BLaER1 treated with 17β-estradiol and CSF1 and Interleukin-3, amounts not matched to agents 10 nM and 100 nM (cell line): ENCODE data around the gene CCDC102B.
A peak's percentile ranks its signal among the peaks of the same experiment; 100 is the strongest.

Experiments
- H3K27ac ChIP-seq, 11 experiments: shearing (Covaris generic); formaldehyde crosslinking; 2 replicates each; pipeline ENCODE4 v1.8.1; 2022
- H3K27me3 ChIP-seq, 11 experiments: shearing (Covaris generic); formaldehyde crosslinking; 2 replicates each; pipeline ENCODE4 v1.8.1; 2022
- H3K36me3 ChIP-seq, 11 experiments: shearing (Covaris generic); formaldehyde crosslinking; 2 replicates each; pipeline ENCODE4 v1.8.1; 2022
- H3K4me1 ChIP-seq, 10 experiments: shearing (Covaris generic); formaldehyde crosslinking; 2 replicates each; pipeline ENCODE4 v1.8.1; 2022
- H3K4me2 ChIP-seq, 11 experiments: shearing (Covaris generic); formaldehyde crosslinking; 2 replicates each; pipeline ENCODE4 v1.8.1; 2022
- H3K4me3 ChIP-seq, 10 experiments: shearing (Covaris generic); formaldehyde crosslinking; 2 replicates each; pipeline ENCODE4 v1.8.1; 2022
- H3K9ac ChIP-seq, 11 experiments: shearing (Covaris generic); formaldehyde crosslinking; 2 replicates each; pipeline ENCODE4 v1.8.1; 2022
- H3K9me3 ChIP-seq, 11 experiments: shearing (Covaris generic); formaldehyde crosslinking; replicated peaks in 1 of 11; 2 replicates each; pipeline ENCODE4 v1.8.1; 2022
- H4K20me1 ChIP-seq, 11 experiments: shearing (Covaris generic); formaldehyde crosslinking; 2 replicates each; pipeline ENCODE4 v1.8.1; 2022
- Cebpa-rat ChIP-seq, 11 experiments: shearing (Covaris generic); IDR thresholded peaks; 2 replicates each; pipeline ENCODE4 v1.8.1; 2022

The CCDC102B gene

DNA sequence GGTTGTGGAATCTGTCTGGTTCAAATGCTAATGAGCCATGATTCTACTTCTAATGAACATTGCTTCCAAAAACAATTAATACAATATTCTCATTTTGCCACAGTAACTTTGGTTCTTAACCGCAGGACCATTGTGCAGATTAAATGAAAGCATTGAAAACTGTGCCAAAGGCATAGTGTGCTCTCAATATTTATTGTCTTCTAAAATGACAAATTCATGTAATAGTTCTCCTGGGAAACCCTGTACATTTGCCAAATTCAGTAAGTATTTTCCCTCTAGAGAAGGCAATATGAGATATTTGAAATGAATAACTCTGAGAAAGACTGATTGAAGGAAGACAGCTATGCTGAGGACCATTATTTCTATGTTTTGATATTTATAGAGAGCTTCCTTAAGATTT, 246.3 kb downstream of the CCDC102B start:
- no peaks in the 10 kb centered on the region for H3K9me3 ChIP-seq
- no peak overlapping the region for H3K4me2 ChIP-seq
- H3K4me3 ChIP-seq: no peak overlapping the region
- no peaks in the 10 kb centered on the region for H4K20me1 ChIP-seq
- H3K36me3 ChIP-seq: no peaks in the 10 kb centered on the region
- no peak for TF ChIP-seq Cebpa-rat (IDR thresholded peaks at IDR 0.05)
- no peak overlapping the region for H3K9ac ChIP-seq
- H3K27ac ChIP-seq: no peak overlapping the region
- H3K27me3 ChIP-seq: no peaks in the 10 kb centered on the region
- no peaks in the 10 kb centered on the region for H3K4me1 ChIP-seq

DNA sequence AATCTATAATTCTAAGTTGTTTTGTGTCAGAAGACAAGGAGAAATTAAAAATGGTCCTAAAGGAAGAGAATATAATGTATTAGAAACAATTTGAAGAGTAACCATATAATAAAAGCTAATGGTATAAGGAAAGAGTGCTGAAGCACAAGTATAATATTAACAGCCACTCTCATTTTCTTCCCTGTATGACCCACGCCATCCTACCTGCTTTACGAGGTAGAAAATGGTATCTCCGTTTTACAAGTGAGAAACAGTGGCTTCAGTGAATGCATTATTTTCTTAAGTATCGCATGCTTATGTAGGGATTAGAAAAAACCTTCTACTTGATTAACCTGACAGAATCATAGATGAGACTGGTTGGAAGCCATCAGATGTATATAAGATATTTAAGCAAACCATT, 266.2 kb downstream of the CCDC102B start:
- H3K4me3 ChIP-seq: no peak overlapping the region
- no peaks in the 10 kb centered on the region for H3K27me3 ChIP-seq
- no peaks in the 10 kb centered on the region for H4K20me1 ChIP-seq
- no peak overlapping the region for H3K4me2 ChIP-seq
- H3K9ac ChIP-seq: no peak overlapping the region
- no peaks in the 10 kb centered on the region for H3K4me1 ChIP-seq
- H3K9me3 ChIP-seq: 0 out of 22 replicates have a peak, but pooled peaks cover 0 to 3% (median 0%) of the 10 kb centered on the region in 11 experiments
- no peak overlapping the region for H3K27ac ChIP-seq
- H3K36me3 ChIP-seq: no peaks in the 10 kb centered on the region
- TF ChIP-seq Cebpa-rat (IDR thresholded peaks at IDR 0.05): no peak

- no peaks in the 10 kb centered on the region for H3K27me3 ChIP-seq
- no peak overlapping the region for H3K27ac ChIP-seq
- H3K36me3 ChIP-seq: no peaks in the 10 kb centered on the region
- no peak overlapping the region for H3K4me2 ChIP-seq
- no peaks in the 10 kb centered on the region for H3K4me1 ChIP-seq
- H3K9ac ChIP-seq: no peak overlapping the region
- H3K9me3 ChIP-seq: no peaks in the 10 kb centered on the region
- no peak for TF ChIP-seq Cebpa-rat (IDR thresholded peaks at IDR 0.05)
- no peaks in the 10 kb centered on the region for H4K20me1 ChIP-seq
- no peak overlapping the region for H3K4me3 ChIP-seq
Observed at GRCh38 chr18:69067048-69067447, 269.2 kb downstream of the CCDC102B start.

GRCh38 chr18:69071680-69072079, 273.8 kb downstream of the CCDC102B start:
- H4K20me1 ChIP-seq: no peaks in the 10 kb centered on the region
- no peak overlapping the region for H3K4me3 ChIP-seq
- H3K4me1 ChIP-seq: no peaks in the 10 kb centered on the region
- H3K9me3 ChIP-seq: no peaks in the 10 kb centered on the region
- no peaks in the 10 kb centered on the region for H3K36me3 ChIP-seq
- H3K27me3 ChIP-seq: no peaks in the 10 kb centered on the region
- H3K4me2 ChIP-seq: no peak overlapping the region
- no peak overlapping the region for H3K27ac ChIP-seq
- TF ChIP-seq Cebpa-rat (IDR thresholded peaks at IDR 0.05): no peak
- no peak overlapping the region for H3K9ac ChIP-seq

DNA sequence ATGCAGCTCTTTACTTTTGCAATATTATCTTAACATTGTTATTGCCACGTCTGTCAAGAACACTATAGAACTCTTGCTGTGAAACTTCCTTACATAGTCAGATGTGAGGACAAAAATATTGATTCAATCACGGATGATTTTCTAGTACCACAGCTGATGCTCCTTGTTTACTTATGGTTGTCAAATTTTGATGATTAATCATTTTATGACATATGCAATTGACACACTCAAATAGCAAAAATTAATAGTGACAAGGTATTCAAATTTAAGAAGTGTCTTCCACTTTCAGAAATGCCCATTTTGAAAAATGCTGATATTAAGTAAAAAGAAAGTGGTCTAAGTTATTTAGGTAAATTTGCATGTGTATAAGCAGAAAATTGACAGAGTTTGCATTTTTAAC, 284.0 kb downstream of the CCDC102B start:
- no peaks in the 10 kb centered on the region for H3K9me3 ChIP-seq
- H3K36me3 ChIP-seq: no peaks in the 10 kb centered on the region
- no peak for TF ChIP-seq Cebpa-rat (IDR thresholded peaks at IDR 0.05)
- H4K20me1 ChIP-seq: no peaks in the 10 kb centered on the region
- no peak overlapping the region for H3K27ac ChIP-seq
- H3K27me3 ChIP-seq: no peaks in the 10 kb centered on the region
- no peak overlapping the region for H3K4me3 ChIP-seq
- H3K4me2 ChIP-seq: no peak overlapping the region
- no peaks in the 10 kb centered on the region for H3K4me1 ChIP-seq
- H3K9ac ChIP-seq: no peak overlapping the region

DNA sequence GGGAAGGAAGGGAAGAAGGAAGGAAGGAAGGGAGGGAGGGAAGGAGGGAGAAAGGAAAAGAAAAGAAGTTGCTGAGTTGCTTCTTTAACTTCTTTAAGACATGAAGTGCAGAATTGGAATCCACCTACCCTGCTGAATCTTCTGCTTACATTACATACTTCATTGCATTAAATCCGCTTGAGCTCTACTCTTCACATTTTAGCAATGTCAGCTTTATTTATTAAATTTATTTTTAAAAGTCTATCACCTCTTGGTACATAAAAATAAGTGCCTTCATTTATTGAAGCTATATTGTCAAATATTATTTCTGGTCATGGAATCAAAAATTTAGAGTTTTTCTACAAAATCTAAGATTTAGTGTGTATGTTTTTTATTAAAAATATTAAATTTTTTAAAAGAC, 284.6 kb downstream of the CCDC102B start:
- no peaks in the 10 kb centered on the region for H3K4me1 ChIP-seq
- H3K4me2 ChIP-seq: no peak overlapping the region
- no peaks in the 10 kb centered on the region for H3K36me3 ChIP-seq
- H3K9me3 ChIP-seq: no peaks in the 10 kb centered on the region
- no peaks in the 10 kb centered on the region for H3K27me3 ChIP-seq
- no peak overlapping the region for H3K9ac ChIP-seq
- H3K4me3 ChIP-seq: no peak overlapping the region
- TF ChIP-seq Cebpa-rat (IDR thresholded peaks at IDR 0.05): no peak
- no peak overlapping the region for H3K27ac ChIP-seq
- no peaks in the 10 kb centered on the region for H4K20me1 ChIP-seq

- no peak for TF ChIP-seq Cebpa-rat (IDR thresholded peaks at IDR 0.05)
- no peaks in the 10 kb centered on the region for H3K4me1 ChIP-seq
- no peak overlapping the region for H3K4me3 ChIP-seq
Observed at GRCh38 chr18:69085951-69086350, 288.1 kb downstream of the CCDC102B start.

DNA sequence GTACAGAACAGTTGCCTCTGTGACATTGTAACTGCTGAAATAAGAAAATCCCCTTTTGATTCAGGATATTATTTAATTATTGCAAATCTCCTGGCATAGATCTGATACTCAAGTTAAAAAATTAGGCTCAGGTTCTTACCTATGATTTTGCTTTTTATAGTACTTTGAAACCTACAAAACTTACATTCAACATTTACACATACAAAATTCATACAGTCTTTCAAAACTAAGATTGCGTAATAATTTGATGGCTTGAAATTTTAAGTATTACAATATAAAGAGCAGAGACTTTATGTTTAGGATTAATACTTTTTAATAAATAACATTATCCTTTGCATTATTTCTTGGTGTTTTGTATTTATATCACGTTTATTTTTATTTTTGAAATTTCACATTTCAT, 291.1 kb downstream of the CCDC102B start:
- no peak overlapping the region for H3K27ac ChIP-seq
- H3K9me3 ChIP-seq: no peaks in the 10 kb centered on the region
- peak in 2 of 11 experiments; percentile 49 to 69; a peak in 2 of 22 replicates for TF ChIP-seq Cebpa-rat (IDR thresholded peaks at IDR 0.05)
- H3K4me3 ChIP-seq: no peak overlapping the region
- H4K20me1 ChIP-seq: no peaks in the 10 kb centered on the region
- H3K9ac ChIP-seq: no peak overlapping the region
- no peaks in the 10 kb centered on the region for H3K27me3 ChIP-seq
- H3K36me3 ChIP-seq: no peaks in the 10 kb centered on the region
- no peak overlapping the region for H3K4me2 ChIP-seq
- H3K4me1 ChIP-seq: no peaks in the 10 kb centered on the region

More at GRCh38 chr18:69085951-69086350, 288.1 kb downstream of the CCDC102B start:
- Histone ChIP-seq H4K20me1 (no peaks in the 10 kb centered on the region), H3K36me3 (no peaks in the 10 kb centered on the region), H3K27me3 (no peaks in the 10 kb centered on the region), H3K4me2 (no peak overlapping the region), H3K27ac (no peak overlapping the region), H3K9ac (no peak overlapping the region), H3K9me3 (no peaks in the 10 kb centered on the region)

GRCh38 chr18:69097349-69097748, 299.5 kb downstream of the CCDC102B start:
- H4K20me1 ChIP-seq: no peaks in the 10 kb centered on the region
- no peaks in the 10 kb centered on the region for H3K4me1 ChIP-seq
- H3K4me2 ChIP-seq: no peak overlapping the region
- no peak overlapping the region for H3K9ac ChIP-seq
- TF ChIP-seq Cebpa-rat (IDR thresholded peaks at IDR 0.05): no peak
- no peaks in the 10 kb centered on the region for H3K27me3 ChIP-seq
- H3K36me3 ChIP-seq: no peaks in the 10 kb centered on the region
- H3K9me3 ChIP-seq: peaks cover 0 to 9% (median 0%) of the 10 kb centered on the region in 11 experiments; a peak in 4 of 22 replicates
- no peak overlapping the region for H3K4me3 ChIP-seq
- H3K27ac ChIP-seq: no peak overlapping the region

GRCh38 chr18:69102959-69103358, 305.1 kb downstream of the CCDC102B start:
- Histone ChIP-seq H3K27me3 (no peaks in the 10 kb centered on the region), H4K20me1 (no peaks in the 10 kb centered on the region), H3K4me3 (no peak overlapping the region), H3K9ac (no peak overlapping the region), H3K36me3 (no peaks in the 10 kb centered on the region), H3K9me3 (peaks cover 0 to 9% (median 0%) of the 10 kb centered on the region in 11 experiments; a peak in 4 of 22 replicates), H3K27ac (no peak overlapping the region), H3K4me1 (no peaks in the 10 kb centered on the region), H3K4me2 (no peak overlapping the region)
- TF ChIP-seq Cebpa-rat (IDR thresholded peaks at IDR 0.05): no peak
